GM23338 (cell line): Measurements from ENCODE around the gene SLC4A8. TPM values are rescaled to one million over a fixed set of nuclear protein-coding genes. Genes with fewer than 3 reads are reported as not detected.

Experiments
- ATAC-seq: fragments of 200-7000 bp; cut with Tn5 transposase; 3 replicates; pipeline ENCODE4 v1.9.1; 2020
- DNase-seq: peaks from one replicate; pipeline ENCODE4 v3.0.0-alpha.2; 2015; ENCODE audit warnings: low spot score
- H2AFZ ChIP-seq: fragments of 200-600 bp; sonication (generic); 2 replicates; pipeline ENCODE4 v1.8.0; 2016; ENCODE audit warnings: antibody characterized with exemption, mild to moderate bottlenecking, moderate library complexity
- H3F3A ChIP-seq: fragments of 200-600 bp; sonication (generic); replicated peaks from 2 replicates; pipeline ENCODE4 v1.8.0; 2017; ENCODE audit warnings: antibody characterized with exemption, mixed run types, low read depth
- H3K27ac ChIP-seq: fragments of 200-600 bp; sonication (generic); 2 replicates; pipeline ENCODE4 v1.6.1; 2016; ENCODE audit warnings: low read depth
- H3K27me3 ChIP-seq: fragments of 200-600 bp; sonication (generic); 2 replicates; pipeline ENCODE4 v1.8.0; 2016; ENCODE audit warnings: mild to moderate bottlenecking, mixed run types, moderate library complexity; ENCODE audit not compliant: insufficient read depth
- H3K36me3 ChIP-seq: fragments of 200-600 bp; sonication (generic); 2 replicates; pipeline ENCODE4 v1.8.0; 2016; ENCODE audit warnings: mild to moderate bottlenecking; ENCODE audit not compliant: insufficient read depth
- H3K4me1 ChIP-seq: fragments of 200-600 bp; sonication (generic); 2 replicates; pipeline ENCODE4 v1.8.0; 2016; ENCODE audit warnings: mild to moderate bottlenecking, moderate library complexity; ENCODE audit not compliant: insufficient read depth
- H3K4me2 ChIP-seq: fragments of 200-600 bp; sonication (generic); 2 replicates; pipeline ENCODE4 v1.7.1; 2017; ENCODE audit warnings: mixed run types
- H3K4me3 ChIP-seq: fragments of 200-600 bp; sonication (generic); 2 replicates; pipeline ENCODE4 v1.6.1; 2016; ENCODE audit warnings: mixed run types
- H3K79me2 ChIP-seq: fragments of 200-600 bp; sonication (generic); replicated peaks from 2 replicates; pipeline ENCODE4 v1.8.0; 2017; ENCODE audit warnings: mild to moderate bottlenecking; ENCODE audit not compliant: insufficient read depth
- H3K9me2 ChIP-seq: fragments of 200-600 bp; sonication (generic); 2 replicates; pipeline ENCODE4 v1.8.0; 2017; ENCODE audit not compliant: insufficient read depth
- H4K20me1 ChIP-seq: fragments of 200-600 bp; sonication (generic); replicated peaks from 2 replicates; pipeline ENCODE4 v1.8.0; 2017; ENCODE audit warnings: mild to moderate bottlenecking; ENCODE audit not compliant: insufficient read depth
- H3K27ac Mint-ChIP-seq: 2 replicates; pipeline ENCODE4 v1.8.0; 2020; ENCODE audit warnings: inconsistent platforms, mild to moderate bottlenecking, moderate library complexity, mixed read lengths
- H3K27me3 Mint-ChIP-seq: 3 replicates; pipeline ENCODE4 v1.8.0; 2022; ENCODE audit warnings: low read depth, mild to moderate bottlenecking, moderate library complexity, mixed read lengths, inconsistent platforms; ENCODE audit not compliant: insufficient read depth, poor library complexity
- H3K36me3 Mint-ChIP-seq: 3 replicates; pipeline ENCODE4 v1.8.0; 2021; ENCODE audit warnings: low read depth, mild to moderate bottlenecking, inconsistent platforms, moderate library complexity, mixed read lengths
- H3K4me1 Mint-ChIP-seq: 3 replicates; pipeline ENCODE4 v1.8.0; 2020; ENCODE audit warnings: mild to moderate bottlenecking, inconsistent platforms, mixed read lengths
- H3K4me3 Mint-ChIP-seq: 3 replicates; pipeline ENCODE4 v1.8.0; 2021; ENCODE audit warnings: moderate library complexity, mild to moderate bottlenecking, inconsistent platforms, mixed read lengths
- H3K9me3 Mint-ChIP-seq: 3 replicates; pipeline ENCODE4 v1.8.0; 2020; ENCODE audit warnings: moderate library complexity, mild to moderate bottlenecking, inconsistent platforms, mixed read lengths
- CTCF ChIP-seq, 2 experiments: fragments of 200-600 bp in 1 of 2; sonication (generic) in 1 of 2; conservative IDR thresholded peaks; 2 replicates each; pipeline versions ENCODE4 v1.5.1 to v1.6.1; 2016 to 2017; ENCODE audit warnings: antibody characterized with exemption in 2 of 2, low read depth in 2 of 2, mild to moderate bottlenecking in 2 of 2, moderate library complexity in 1 of 2
- ETS1 ChIP-seq: IDR thresholded peaks from 2 replicates; pipeline ENCODE4 v1.6.1; 2016; ENCODE audit warnings: antibody characterized with exemption
- EZH2 ChIP-seq: fragments of 200-600 bp; sonication (generic); IDR thresholded peaks from one replicate; pipeline ENCODE4 v1.8.0; 2017; ENCODE audit warnings: antibody characterized with exemption, mild to moderate bottlenecking, low read depth; ENCODE audit not compliant: unreplicated experiment
- EZH2phosphoT487 ChIP-seq: fragments of 200-600 bp; sonication (generic); IDR thresholded peaks from one replicate; pipeline ENCODE4 v1.8.1; 2018; ENCODE audit warnings: antibody characterized with exemption; ENCODE audit not compliant: unreplicated experiment
- POLR2AphosphoS5 ChIP-seq: IDR thresholded peaks from 2 replicates; pipeline ENCODE4 v1.6.1; 2016; ENCODE audit warnings: antibody characterized with exemption, low read depth
- REST ChIP-seq: IDR thresholded peaks from one replicate; pipeline ENCODE4 v1.6.1; 2018; ENCODE audit warnings: antibody characterized with exemption; ENCODE audit not compliant: unreplicated experiment
- ZNF114 ChIP-seq: fragments of 250-450 bp; sonication (Bioruptor Pico); IDR thresholded peaks from 2 replicates; pipeline ENCODE4 v1.5.0; 2020; ENCODE audit warnings: mild to moderate bottlenecking, moderate library complexity
- ZNF331 ChIP-seq: fragments of 250-450 bp; sonication (Bioruptor Pico); IDR thresholded peaks from 2 replicates; pipeline ENCODE4 v1.5.0; 2020; ENCODE audit warnings: low read depth, mild to moderate bottlenecking, moderate library complexity
- ZNF462 ChIP-seq: fragments of 250-450 bp; sonication (Bioruptor Pico); IDR thresholded peaks from 2 replicates; pipeline ENCODE4 v1.5.0; 2020; ENCODE audit warnings: mild to moderate bottlenecking, moderate library complexity
- polyA plus RNA-seq: library from polyadenylated mRNA; unstranded; fragments of >200 nt; fragmentation: Nextera tagmentation; extraction: Ambion mirVana; gene quantifications from 2 replicates; pipeline ENCODE4 v1.2.1, GENCODE V29; 2016
- total RNA-seq: library from RNA; depleted of rRNA; stranded (reverse); fragments of >200 nt; shearing (Covaris generic); gene quantifications from 2 replicates; pipeline ENCODE4 v1.2.3, GENCODE V29; 2014

SLC4A8 gene
- total and polyA plus RNA-seq, 2 experiments from 2014 or later = 7.6 to 9.2 TPM

GRCh38 chr12:51439330-51439729 lies 14.7 kb downstream of the SLC4A8 start:
- Histone ChIP-seq H3K27ac (no peak overlapping the region), H3K27me3 (no peaks in the 10 kb centered on the region), H3K4me3 (no peak overlapping the region), H3K4me1 (peaks cover 15% of the 10 kb centered on the region), H3K36me3 (no peaks in the 10 kb centered on the region), H3F3A (no peaks in the 10 kb centered on the region), H3K4me2 (no peak overlapping the region), H3K79me2 (peaks cover 29% of the 10 kb centered on the region), H2AFZ (no peak overlapping the region), H4K20me1 (no peaks in the 10 kb centered on the region), H3K9me2 (no peaks in the 10 kb centered on the region)
- Mint-ChIP-seq H3K36me3 (no peaks in the 10 kb centered on the region), H3K4me3 (no peak overlapping the region), H3K9me3 (no peaks in the 10 kb centered on the region), H3K27ac (no peak overlapping the region), H3K27me3 (peaks cover 2% of the 10 kb centered on the region), H3K4me1 (peaks cover 6% of the 10 kb centered on the region)
- TF ChIP-seq EZH2 = no peak
- DNase-seq = no peak
- no peak for ATAC-seq

- Histone ChIP-seq H3K27ac (no peak overlapping the region), H3K36me3 (no peaks in the 10 kb centered on the region), H2AFZ (no peak overlapping the region), H3K79me2 (peaks cover 19% of the 10 kb centered on the region), H3K4me2 (no peak overlapping the region), H3F3A (no peaks in the 10 kb centered on the region), H3K27me3 (no peaks in the 10 kb centered on the region), H3K4me1 (peaks cover 8% of the 10 kb centered on the region; the same call in 1 of the 2 replicates), H3K4me3 (no peak overlapping the region), H3K9me2 (no peaks in the 10 kb centered on the region), H4K20me1 (no peaks in the 10 kb centered on the region)
- ATAC-seq (no peak), DNase-seq (no peak)
- Mint-ChIP-seq H3K4me3 (no peak overlapping the region), H3K9me3 (no peaks in the 10 kb centered on the region), H3K27ac (no peak overlapping the region), H3K27me3 (peaks cover 2% of the 10 kb centered on the region), H3K4me1 (peaks cover 3% of the 10 kb centered on the region; the same call in 2 of the 3 replicates), H3K36me3 (no peaks in the 10 kb centered on the region)
- TF ChIP-seq ZNF462 (CRISPR knock-in tag) = no peak
- TF ChIP-seq CTCF (conservative IDR thresholded peaks at IDR 0.05; ENCODE audit: low read depth in 2 of 2) = no peak
- no peak for TF ChIP-seq EZH2
- no peak for TF ChIP-seq ZNF114 (CRISPR knock-in tag)
- TF ChIP-seq ZNF331 (CRISPR knock-in tag) = no peak
- TF ChIP-seq ETS1 = no peak
- TF ChIP-seq REST = no peak
- no peak for TF ChIP-seq POLR2AphosphoS5
- TF ChIP-seq EZH2phosphoT487 = no peak
Measured at GRCh38 chr12:51441583-51441982, 17.0 kb downstream of the SLC4A8 start.
